NCI-H345 treated with DMSO at 0.1 percent for 48 hours (cell line): Measurements from ENCODE around the gene TEPSIN.
A peak's percentile ranks its signal among the peaks of the same experiment; 100 is the strongest.

Experiments
- DNase-seq: peaks from one replicate; lab custom pipeline; 2025; ENCODE audit not compliant: unreplicated experiment; lab: John Stamatoyannopoulos, UW

The TEPSIN gene

DNA sequence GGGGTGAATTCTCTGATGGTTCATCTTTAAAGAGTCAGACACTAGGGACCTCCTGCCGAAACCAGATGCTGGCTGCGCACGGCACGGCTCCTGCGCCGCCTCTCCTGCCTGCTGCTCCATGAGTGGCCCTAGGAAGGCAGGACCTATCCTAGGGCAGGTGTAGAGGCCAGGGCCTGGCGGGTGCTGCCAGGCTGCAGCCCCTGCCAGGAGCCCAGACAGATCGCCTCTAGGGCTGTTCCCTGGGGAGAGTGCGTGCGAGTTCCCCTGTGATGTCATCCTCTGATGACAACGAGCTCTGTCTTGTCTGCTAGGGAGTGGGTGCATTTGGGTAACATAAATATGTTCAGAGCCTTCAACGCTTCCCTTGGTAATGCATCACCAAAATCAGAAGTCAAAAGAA is 32.4 kb upstream of the TEPSIN start:
- DNase-seq = peak; percentile 93

- DNase-seq = no peak
These were observed 31.4 kb upstream of the TEPSIN start for GRCh38 chr17:81270279-81270678.

- DNase-seq = no peak
These were observed 28.7 kb upstream of the TEPSIN start for GRCh38 chr17:81267390-81268067.

DNA sequence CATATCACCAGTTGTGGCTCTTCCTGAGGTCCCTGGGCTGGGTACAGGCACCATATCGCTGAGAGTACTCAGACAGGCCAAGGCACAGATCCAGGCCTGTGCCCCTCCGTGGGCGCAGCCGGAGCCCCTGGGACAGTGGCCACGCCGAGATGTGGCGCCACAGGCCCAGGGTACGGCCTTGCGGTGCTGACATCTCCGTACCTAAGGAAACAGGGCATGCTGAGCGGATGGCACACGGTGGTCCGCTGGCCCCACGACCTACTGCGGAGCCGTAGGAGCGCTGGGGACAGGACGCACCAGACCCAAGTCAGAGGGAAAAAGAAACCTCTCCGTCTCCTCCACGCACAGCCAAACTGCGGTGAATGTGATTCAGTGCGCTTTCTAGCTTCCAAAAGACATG is 26.7 kb upstream of the TEPSIN start:
- DNase-seq = no peak

GRCh38 chr17:81264640-81265039 is 25.8 kb upstream of the TEPSIN start:
- DNase-seq = no peak

DNA sequence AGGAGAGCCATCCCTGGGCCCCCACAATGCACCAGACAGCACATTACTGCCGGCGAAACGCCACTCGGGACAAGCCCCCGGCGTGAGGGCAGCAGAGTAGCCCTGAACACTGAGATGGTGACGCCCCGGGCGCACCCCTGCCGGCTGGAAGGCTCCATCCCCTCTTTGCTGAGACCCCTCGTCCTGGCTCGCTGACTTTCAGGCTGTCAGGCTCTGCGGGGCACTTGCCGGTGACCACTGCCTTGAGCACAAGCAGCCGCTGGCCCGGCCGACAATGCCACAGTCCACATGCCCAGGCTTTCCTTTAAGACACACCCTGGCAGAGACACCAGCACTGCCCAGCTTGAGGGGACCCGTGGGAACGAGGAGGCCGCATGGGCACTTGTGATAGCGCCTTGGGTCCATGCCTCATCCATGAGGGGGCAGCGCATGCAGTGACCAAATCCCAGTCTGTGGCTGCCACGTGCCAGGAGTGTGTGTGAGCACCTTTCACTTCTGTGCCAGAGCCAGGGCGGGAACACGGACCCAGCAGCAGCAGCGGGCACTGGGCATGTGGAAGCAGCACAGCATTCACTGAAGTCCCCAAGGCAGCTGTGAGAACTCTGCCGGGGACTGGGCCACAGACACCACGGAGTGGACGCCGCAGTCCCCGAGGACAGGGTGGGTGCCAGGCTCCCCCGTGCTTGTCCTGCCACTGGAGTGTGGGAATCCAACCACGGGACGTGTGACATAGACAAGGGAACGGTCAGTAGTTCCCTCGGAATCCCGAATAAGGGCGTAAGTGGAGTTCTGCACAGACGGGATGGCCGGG is 24.7 kb upstream of the TEPSIN start:
- DNase-seq = no peak

DNA sequence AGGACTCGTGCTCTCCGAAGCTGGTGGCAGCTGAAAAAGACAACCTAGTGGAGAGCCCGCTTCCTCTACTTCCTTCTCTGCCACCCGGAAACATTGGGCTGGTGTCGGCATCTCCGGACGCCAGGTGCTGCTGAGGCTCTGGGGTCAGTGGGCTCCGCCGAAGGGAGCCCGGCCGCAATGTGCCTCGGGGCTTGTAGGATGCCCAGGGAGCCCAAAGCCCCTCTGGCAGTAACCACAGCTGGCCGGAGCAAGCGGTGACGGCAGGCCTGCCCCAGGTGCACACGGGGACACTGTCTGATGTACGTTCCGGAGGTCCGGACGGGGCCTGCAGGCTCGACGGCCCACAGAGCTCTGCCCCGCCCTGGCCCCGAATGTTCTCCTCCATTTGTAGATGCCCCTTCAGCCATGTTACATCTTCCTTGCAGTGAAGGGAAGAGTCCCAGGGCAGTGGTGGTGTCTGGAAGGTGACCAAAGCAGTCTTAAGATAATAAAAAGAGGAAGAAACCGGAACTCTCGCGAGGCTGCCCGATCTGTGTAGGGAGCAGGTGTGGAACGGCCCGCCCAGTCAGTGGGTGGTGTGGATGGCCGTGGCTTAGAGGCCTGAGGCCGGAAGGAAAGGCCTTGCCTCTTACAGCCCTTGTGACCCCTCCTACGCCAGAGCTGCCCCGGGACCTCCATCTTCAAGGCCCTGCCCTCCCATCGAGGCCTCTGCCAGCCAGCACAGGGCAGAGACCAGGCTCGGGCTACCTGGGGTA is 22.9 kb upstream of the TEPSIN start:
- no peak for DNase-seq

DNA sequence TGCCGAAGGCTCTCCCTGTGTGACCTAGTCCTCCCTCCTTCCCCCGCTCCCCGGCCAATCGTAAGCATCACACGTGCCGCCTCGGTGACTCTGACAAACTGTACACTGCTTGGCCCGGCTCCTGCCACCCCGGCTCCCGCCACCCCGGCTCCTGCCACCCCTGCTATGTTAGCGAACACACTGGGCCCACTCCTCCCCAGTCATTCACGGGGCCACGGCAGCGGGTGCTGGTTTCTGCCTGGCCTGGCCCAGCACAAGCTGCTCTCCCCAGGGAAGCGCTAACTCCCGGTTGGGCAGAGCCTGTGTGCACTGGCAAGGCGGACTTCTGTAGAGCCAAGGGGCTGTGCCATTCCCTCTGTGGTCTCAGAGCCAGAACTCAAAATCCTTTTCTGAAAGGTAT is 22.2 kb upstream of the TEPSIN start:
- DNase-seq = no peak

DNA sequence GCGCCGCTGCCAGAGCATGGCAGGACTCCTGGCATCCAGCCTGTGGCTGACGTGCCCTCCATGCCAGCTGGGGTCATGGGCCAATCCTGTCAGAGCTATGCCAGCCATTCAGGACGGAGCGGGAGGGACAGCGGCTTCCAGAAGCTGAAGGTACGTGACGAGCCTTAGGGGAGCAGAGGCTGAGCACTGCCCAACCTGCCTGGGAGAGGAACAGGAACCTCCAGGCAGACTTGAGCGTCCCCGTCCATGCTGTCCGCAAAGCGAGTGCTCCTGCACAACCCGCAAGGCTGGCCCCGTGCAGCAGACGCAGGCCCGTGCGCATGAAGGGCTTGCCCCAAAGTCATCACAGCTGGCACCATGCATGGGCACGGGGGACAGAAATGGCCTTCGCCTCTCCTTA is 21.8 kb upstream of the TEPSIN start:
- no peak for DNase-seq

- DNase-seq = no peak
These were observed 21.3 kb upstream of the TEPSIN start for GRCh38 chr17:81260171-81260570.

DNA sequence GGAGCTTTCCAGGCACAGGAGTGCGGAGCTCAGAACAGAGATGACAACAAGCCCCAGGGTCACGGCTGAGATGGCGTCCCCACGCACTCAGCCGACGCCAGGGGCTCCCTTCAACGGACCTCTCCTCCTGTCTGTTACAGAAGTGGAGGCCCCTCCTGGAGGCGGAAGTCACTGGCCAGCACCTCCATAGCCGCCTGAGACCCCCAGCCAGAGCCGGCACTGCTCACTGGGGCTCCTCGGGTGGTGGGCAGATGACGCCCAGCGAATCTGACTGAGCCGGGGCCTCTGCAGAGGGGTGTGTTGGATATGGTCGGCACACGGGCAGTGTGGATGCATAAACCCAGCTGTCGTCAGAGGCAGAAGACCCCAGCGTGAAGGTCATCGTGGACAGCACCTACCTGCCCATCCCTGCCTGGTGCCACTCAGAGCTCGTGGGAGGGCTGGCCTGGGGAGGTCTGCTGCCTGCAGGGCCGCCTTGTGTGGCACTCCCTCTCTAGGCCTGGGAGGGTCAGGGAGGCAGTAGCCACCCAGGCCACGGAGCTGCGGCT is 20.3 kb upstream of the TEPSIN start:
- no peak for DNase-seq

- DNase-seq = no peak
These were observed 19.4 kb upstream of the TEPSIN start for GRCh38 chr17:81258292-81258691.

- DNase-seq = no peak
These were observed 18.7 kb upstream of the TEPSIN start for GRCh38 chr17:81257533-81257932.

DNA sequence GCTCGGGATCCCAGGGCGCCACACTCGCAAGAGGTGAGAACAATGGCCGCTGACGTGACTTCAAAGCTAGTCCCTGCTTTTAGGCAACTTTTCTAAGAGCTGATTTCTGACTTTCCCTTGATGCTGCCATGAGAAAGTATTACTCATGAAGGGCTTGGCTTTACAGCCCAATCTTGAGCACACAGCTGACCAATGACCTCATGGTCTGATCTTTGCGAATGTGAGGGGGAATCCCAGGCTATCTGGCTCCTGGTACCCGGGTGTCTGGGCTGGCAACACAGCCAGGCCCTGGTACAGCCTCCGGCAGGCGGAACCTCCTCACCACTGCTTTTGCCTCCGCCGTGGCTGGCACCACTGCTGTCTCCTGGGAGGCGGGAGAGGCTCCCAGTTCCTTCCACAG is 17.8 kb upstream of the TEPSIN start:
- no peak for DNase-seq

- DNase-seq = no peak
These were observed 16.3 kb upstream of the TEPSIN start for GRCh38 chr17:81254955-81255717.

- peak; percentile 43 for DNase-seq
These were observed 14.7 kb upstream of the TEPSIN start for GRCh38 chr17:81253358-81254131.

GRCh38 chr17:81252987-81253329 is 14.1 kb upstream of the TEPSIN start:
- DNase-seq = no peak

DNA sequence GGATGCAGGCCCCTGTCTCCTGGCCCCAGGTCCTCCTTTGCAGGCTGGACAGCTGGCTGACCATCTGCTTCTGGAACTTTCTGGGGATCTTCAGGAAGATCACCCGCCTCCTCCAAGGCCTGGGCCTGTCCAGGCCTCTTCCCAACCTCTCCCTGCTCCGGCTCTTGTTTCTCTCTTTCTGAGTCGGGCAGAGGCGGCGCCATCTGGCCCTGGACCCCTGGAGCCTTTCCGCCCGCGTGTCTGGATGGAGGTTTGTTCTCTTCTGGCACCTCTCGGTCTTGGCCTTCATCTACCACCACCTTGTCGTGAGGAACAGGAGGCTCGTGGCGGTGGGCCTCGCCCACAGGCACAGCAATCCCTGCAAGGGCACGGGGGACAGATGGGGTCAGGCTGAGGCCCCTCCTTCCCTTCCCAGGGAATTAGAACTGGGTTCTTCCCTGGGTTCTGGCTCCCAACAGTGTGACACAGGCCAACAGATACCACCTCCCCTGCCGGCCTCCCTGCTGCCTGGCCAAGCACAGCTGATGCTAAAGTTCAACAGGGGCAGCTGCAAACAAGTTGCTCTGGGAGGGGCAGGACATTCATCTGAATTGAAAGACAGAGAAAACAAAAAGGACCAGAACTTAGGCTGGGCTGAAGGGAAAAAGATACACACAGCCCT is 13.6 kb upstream of the TEPSIN start:
- peak; percentile 10 for DNase-seq

GRCh38 chr17:81251709-81252301 is 12.9 kb upstream of the TEPSIN start:
- DNase-seq = peak; percentile 97
